RWPE1 (cell line): Measurements from ENCODE around the gene CCNQ.

Experiments used
- CTCF ChIA-PET: fragments of 350-600 bp; sonication (Branson Sonifier 250); formaldehyde crosslinking; extraction: SDS; loops from one replicate; lab custom pipeline; 2021; lab: Yijun Ruan, JAX
- POLR2A ChIA-PET: fragments of 400-600 bp; formaldehyde crosslinking; extraction: SDS; loops from one replicate; lab custom pipeline; 2020; ENCODE audit warnings: antibody characterized with exemption; ENCODE audit not compliant: low non-redundant PET; lab: Yijun Ruan, JAX
- DNase-seq: peaks from one replicate; pipeline ENCODE4 v3.0.0; 2012; ENCODE audit warnings: low spot score
- H3K27ac ChIP-seq: fragments of 450-650 bp; 2 replicates; pipeline ENCODE4 v1.5.1; 2017
- CTCF ChIP-seq: fragments of 450-650 bp; conservative IDR thresholded peaks from 2 replicates; pipeline ENCODE4 v1.5.1; 2017; ENCODE audit warnings: low read depth, mild to moderate bottlenecking

CCNQ gene

GRCh38 chrX:153578200-153578835 lies 20.6 kb downstream of the CCNQ start:
- H3K27ac ChIP-seq = no peak overlapping the region
- TF ChIP-seq CTCF = no peak
- no peak for DNase-seq
- ChIA-PET CTCF (no interaction called here), POLR2A (no interaction called here)

- ChIA-PET POLR2A (no interaction called here), CTCF (interaction anchor here (0.5 kb wide), 1 partner anchor 37 kb away, joined by 5 read pairs; no protein-coding TSS in a partner anchor)
- H3K27ac ChIP-seq = no peak overlapping the region
- no peak for TF ChIP-seq CTCF
- DNase-seq = no peak
These were observed 22.0 kb downstream of the CCNQ start for GRCh38 chrX:153576961-153577360.

- DNase-seq = no peak
- POLR2A ChIA-PET = no interaction called here
These were observed 22.6 kb downstream of the CCNQ start for GRCh38 chrX:153576239-153576870.

GRCh38 chrX:153573984-153574383 lies 25.0 kb downstream of the CCNQ start:
- no peak for TF ChIP-seq CTCF
- H3K27ac ChIP-seq = no peak overlapping the region
- ChIA-PET CTCF (no interaction called here), POLR2A (no interaction called here)
- no peak for DNase-seq

More at GRCh38 chrX:153576239-153576870, 22.6 kb downstream of the CCNQ start:
- H3K27ac ChIP-seq = no peak overlapping the region
- no peak for TF ChIP-seq CTCF
- CTCF ChIA-PET = no interaction called here

GRCh38 chrX:153572601-153573000 lies 26.3 kb downstream of the CCNQ start:
- CTCF ChIA-PET = interaction anchor here (0.7 kb wide), 1 partner anchor 9 kb away, joined by 3 read pairs; no protein-coding TSS in a partner anchor
- no peak for TF ChIP-seq CTCF
- DNase-seq = no peak
- no peak overlapping the region for H3K27ac ChIP-seq
- POLR2A ChIA-PET = no interaction called here

- no peak for TF ChIP-seq CTCF
- H3K27ac ChIP-seq = no peak overlapping the region
- DNase-seq = no peak
- POLR2A ChIA-PET = no interaction called here
- CTCF ChIA-PET = no interaction called here
These were observed 27.4 kb downstream of the CCNQ start for GRCh38 chrX:153571534-153571908.
